ENCODE measurements around the gene THSD7B.
"Not testable (repeated sequence)": the region's sequence is repeated elsewhere in the genome, so short reads cannot be mapped to it uniquely, and the experiment has no call there.

THSD7B gene

DNA sequence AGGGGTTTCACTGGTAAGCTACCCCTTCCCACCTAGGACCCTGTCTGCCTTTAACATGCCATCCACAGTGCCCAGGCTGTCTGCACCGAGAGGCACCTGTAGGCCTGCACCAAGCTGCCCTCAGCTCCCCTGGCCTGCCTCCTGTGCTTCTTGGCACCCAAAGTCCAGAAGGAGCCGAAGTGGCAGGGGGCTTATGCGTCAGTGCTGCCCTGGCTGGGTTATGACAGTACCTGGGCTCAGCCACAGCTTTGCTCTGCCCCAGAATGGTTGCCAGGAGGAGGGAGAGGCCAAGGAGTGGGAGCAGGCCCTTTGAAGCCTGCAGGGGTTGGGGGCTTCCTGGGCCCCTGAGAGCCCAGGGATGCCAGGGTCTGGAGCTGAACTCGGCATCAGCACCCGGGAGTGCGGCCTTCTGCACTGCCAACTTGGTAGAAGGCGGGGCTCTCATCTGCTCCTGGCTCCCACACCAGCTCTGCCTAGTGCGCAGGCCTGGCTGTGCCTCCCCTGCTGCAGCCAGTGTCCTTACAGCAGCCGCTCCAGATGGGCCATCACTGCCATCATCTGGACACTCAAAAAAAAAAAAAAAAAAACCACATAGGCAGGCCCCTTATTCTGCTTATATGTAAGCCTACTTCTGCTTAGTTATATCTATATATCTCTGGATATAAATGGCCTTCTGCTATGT, 155.4 kb downstream of the THSD7B start:
- no peak overlapping the region for H3K4me3 ChIP-seq (ENCODE audit: low read depth, low read length)
- no peak for DNase-seq (ENCODE audit: low read depth)

DNA sequence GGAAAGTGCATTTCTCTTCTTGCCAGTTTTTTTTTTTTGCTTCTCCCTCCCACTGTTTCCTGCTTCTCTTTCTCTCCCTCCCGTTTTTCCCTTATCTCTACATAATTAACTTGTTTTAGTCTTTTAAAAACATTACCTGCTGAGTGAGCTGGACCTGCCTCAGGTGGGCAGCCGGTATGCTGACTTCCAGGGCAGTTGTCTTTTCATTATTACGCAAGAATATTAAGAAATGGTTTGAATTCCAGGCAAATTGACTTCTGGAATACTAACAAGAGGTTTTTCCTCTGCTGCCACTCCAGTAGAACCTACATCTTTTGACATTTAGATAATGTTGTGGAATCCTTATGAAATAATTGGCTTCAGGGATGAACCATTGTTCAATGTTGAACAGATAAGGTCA, 161.8 kb downstream of the THSD7B start:
- H3K4me3 ChIP-seq (ENCODE audit: low read depth, low read length): no peak overlapping the region
- no peak for DNase-seq (ENCODE audit: low read depth)

DNA sequence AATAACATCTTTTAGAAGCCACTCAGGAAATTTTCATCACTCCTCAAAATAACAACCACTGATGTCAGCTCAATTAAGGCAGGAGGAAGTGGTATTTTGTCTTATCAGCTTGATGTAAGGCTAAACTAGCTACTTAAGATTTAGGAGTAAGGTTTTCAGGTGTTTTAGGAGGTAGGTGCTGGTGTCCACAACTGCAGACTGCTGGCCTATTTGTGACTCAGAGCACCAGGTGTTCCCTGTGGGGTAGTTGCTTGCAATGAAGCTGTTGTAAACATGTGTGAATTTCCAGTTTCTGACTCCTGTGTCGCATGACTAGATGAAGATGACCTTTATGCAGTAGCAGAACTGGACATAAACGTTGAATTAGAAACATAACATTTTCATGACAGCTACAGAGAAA, 164.2 kb downstream of the THSD7B start:
- no peak for DNase-seq (ENCODE audit: low read depth)
- no peak overlapping the region for H3K4me3 ChIP-seq (ENCODE audit: low read depth, low read length)

DNA sequence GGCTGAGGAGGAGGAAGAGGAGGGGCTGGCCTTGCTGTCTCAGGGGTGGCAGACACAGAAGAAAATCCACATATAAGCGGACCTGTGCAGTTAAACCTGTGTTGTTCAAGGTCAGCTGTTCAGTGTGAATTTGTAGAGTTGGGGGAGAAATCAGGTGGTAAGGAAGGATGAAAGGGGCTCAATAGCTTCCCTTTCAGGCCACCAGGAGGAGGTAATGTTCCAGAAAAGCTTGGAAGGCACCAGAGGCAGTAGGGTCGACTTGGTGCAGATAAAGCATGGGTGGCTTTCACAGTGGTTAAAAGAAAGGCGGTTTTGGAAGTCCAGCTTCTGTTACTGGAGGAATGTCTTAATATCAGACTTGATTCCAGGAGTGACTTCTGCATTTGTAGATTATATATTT, 167.4 kb downstream of the THSD7B start:
- no peak overlapping the region for H3K4me3 ChIP-seq (ENCODE audit: low read depth, low read length)
- no peak for DNase-seq (ENCODE audit: low read depth)

DNA sequence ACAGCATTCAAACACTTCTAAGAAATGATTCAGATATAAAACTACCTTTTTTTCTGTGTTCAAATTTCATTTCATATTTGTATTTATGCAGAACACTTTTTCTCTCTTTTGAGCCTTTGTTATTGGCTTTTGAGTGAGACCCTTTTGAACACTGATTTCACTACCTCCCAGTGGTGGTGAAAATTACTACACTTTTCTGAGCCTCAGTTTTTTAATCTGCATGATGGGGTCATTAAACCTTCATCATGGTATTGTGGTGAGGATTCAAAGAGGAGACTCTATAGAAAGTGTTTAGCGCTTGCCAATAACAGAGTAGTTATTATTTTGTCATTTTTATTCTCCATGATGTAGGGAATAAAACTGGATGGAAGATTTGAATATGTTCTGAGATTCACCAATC, 169.8 kb downstream of the THSD7B start:
- no peak for DNase-seq (ENCODE audit: low read depth)
- H3K4me3 ChIP-seq (ENCODE audit: low read depth, low read length): no peak overlapping the region

DNA sequence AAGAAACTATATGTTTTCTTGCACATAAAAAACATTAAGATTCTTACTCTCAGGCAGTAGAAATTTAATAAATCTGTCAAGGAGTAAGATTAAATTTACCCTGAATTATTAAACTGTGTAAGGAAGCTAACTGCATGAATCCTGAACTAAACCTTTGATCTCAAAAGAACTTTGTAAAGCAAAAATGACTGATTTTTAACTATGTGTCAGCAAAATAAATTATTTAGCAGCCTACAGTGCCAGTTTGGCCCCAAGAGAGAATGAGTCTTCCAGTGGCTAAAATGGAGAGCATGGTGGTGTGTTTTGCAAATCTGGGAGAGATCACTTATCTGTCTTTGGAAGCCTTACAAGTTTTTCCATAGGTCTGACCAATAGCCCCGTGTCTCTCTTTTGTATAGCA, 190.7 kb downstream of the THSD7B start:
- no peak for DNase-seq (ENCODE audit: low read depth)
- no peak overlapping the region for H3K4me3 ChIP-seq (ENCODE audit: low read depth, low read length)

DNA sequence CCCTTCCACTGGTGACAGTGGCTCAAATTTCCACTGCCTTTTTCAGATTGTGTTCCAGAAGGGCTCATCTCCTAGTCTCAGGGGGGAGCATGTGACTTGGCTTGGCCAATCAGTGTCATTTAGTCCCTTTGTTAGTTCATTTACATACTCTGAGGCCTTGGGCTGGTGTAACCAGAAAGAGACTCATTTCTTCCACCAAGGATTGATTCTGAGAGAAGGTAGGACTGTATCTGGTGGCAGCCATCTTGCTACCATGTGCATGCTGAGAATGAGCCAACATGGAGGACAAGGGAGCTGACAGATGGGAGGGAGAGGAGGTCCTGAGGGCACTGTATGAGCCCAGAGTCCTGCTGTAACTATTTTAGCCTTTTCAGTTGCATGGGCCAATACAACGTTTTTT, 191.7 kb downstream of the THSD7B start:
- no peak overlapping the region for H3K4me3 ChIP-seq (ENCODE audit: low read depth, low read length)
- no peak for DNase-seq (ENCODE audit: low read depth)

DNA sequence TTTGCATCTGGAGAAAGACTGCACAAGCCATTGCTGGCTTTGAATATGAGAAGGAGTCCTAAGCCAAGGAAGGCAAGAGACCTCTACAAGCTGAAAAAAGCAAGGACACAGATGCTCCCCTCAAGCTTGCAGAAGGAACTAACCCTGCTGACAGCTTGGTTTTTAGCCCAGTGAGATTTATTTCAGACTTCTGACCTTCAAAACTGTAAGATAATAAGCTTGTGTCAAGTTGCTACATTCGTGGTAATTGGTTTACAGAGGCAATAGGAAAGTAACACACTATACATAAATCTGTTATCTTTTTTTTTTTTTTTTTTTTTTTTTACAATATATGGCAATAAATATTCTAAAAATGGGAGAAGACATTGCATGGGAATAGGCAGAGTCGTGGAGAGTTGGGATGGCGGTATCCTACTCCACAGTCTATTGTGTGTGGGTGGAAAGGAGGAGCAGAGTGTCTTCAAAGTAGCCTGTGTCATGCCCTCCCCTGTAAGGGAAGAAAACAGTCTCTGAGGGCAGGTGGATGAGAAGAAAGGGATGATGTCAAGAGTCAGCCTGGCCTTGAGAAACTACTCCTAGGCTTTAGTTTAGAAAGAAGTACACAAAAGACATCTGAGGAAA, 196.9 kb downstream of the THSD7B start:
- H3K4me3 ChIP-seq (ENCODE audit: low read depth, low read length): no peak overlapping the region
- no peak for DNase-seq (ENCODE audit: low read depth)

DNA sequence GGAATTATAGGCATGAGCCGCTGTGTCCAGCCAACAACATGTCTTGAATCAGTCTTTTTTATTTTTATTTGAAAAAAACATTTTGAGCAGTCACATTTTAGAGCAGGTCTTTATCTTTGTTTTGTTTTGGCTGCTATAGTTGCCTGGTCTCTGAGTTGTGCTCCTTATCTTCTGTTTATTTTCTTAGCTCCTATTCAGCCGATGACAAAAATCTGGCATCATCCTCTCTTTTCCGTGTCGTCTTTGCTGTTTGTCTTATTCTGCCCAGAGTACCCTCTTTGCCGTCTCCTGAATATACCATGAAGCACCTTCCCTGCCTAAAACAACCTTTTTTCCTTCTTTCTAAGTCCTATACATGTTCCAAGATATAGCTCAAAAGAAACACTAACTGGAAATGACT, 201.1 kb downstream of the THSD7B start:
- no peak for DNase-seq (ENCODE audit: low read depth)
- no peak overlapping the region for H3K4me3 ChIP-seq (ENCODE audit: low read depth, low read length)

DNA sequence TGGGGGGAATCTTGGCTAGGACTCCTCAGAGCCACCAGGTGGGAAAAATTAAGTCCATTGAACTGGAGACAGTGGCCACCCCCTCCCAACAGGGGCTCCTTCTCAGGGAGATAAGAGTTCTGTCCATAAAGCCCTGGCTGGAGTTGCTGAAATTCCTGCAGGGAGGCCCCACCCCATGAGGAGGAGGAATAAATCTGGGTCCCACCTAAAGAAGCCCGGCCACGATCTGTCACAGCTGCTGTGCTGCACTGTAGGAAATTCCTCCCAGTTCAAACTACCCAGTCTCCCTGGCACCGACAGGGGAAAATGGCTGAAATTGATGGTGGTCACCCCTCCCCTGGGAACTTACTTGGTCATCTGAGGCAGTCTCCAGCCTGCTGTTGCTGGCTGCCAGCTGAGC, 215.0 kb downstream of the THSD7B start:
- no peak for DNase-seq (ENCODE audit: low read depth)

DNA sequence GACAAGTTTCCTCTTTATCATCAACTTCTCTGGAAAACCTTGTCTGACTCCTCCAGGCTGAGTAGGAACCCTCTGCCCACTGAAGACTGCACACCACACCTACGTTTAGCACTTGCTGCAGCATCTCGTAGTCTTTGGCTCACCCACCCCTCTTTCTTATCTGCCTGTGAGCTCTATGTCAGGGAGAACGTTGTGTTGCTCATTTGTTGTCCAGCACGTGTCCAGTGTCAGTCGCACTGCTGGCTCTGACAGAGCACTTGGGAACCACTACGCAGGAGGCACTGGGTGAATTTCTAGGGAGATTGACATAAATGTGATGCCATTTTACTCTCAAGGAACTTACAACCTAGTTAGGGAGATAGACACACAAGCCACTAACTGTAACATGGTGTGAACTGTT, 216.3 kb downstream of the THSD7B start:
- not testable (repeated sequence) for DNase-seq (ENCODE audit: low read depth)

More for the DNA sequence above, 215.0 kb downstream of the THSD7B start:
- no peak overlapping the region for H3K4me3 ChIP-seq (ENCODE audit: low read depth, low read length)

DNA sequence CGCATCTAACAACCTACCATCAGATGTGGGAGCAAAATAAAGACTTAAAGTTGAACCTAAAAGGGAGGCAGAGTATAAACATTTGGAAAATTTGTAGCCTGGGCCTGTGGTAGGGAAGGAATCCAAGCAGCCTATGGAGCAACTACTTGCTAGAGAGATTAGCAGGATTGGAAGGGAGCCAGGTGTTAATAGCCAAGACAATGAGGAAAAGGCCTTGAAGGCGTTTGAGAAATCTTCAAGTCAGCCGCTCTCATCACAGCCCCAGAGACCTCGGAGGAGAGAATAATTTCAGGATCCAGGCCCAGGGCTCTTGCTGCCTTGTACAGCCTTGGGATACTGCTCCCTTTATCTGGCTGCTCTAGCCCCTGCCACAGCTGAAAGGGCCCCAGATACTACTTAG, 219.7 kb downstream of the THSD7B start:
- no peak for DNase-seq (ENCODE audit: low read depth)
- no peak overlapping the region for H3K4me3 ChIP-seq (ENCODE audit: low read depth, low read length)

More for the DNA sequence above, 216.3 kb downstream of the THSD7B start:
- not testable (repeated sequence) for H3K4me3 ChIP-seq (ENCODE audit: low read depth, low read length)

DNA sequence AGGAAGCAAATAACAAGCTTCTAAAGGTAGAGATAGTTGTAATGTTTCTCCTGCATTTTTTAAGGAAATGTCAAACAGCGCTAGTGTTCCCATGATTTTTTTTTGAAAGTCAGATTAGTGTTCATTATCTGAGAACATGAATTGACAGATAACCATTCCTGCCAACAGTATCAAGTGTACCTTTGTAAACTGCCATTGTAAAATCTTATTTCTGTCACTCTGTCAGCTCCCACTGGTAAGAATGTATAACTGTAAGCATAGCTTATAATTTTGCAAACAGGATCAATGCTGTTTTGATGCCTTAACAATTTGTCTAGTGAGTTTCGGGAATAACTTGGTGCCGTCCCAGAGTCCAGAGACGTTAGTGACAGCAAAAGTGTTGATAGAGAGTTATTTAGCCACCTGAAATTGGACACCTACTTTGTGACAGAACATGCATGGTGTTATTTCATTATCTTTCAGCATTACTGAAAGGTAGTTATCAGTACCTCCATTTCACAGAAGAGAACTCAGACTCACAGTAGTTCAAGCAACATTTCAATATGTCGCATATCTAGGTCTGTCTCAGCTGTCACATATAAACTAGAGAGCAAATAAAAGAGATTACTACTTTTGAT, 221.4 kb downstream of the THSD7B start:
- no peak for DNase-seq (ENCODE audit: low read depth)

DNA sequence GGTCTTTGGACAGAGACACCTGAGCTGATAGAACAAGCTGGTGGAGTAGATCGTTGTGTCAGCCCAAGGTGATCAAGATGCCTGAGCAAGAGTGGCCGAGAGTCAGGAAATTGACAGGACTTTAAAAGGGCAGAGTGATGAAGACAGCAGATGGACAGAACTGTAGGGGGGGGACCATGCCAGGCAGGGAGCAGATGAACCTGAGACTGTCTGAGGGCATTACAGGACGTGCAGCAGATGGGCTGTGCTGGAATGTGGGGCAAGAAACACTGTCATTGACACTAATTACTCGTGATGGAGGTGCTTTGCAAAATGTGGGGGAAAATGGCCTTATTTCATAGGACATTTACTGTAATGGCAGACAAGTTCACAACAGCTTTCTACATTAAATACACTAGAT, 225.0 kb downstream of the THSD7B start:
- DNase-seq (ENCODE audit: low read depth): no peak
- no peak overlapping the region for H3K4me3 ChIP-seq (ENCODE audit: low read depth, low read length)

More for the DNA sequence above, 221.4 kb downstream of the THSD7B start:
- H3K4me3 ChIP-seq (ENCODE audit: low read depth, low read length): no peak overlapping the region

DNA sequence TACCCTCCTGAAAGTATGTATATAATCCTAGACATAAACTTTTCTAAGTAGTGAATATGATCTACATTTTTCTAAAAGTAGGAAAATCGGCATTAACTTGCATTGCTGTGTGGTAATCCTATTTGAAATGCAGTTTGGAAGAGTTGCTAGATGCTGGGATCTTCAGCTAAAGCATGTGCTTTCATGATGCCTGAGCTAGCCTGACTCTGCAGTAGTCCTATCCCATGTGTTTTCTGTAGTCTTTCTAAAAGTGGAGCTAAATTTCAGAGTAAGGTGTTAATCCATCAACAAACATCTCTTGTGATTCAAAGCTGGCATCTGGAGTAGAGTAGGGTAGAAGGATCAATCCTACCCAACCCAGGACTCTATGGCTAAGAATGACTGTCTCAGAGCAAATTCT, 229.4 kb downstream of the THSD7B start:
- DNase-seq (ENCODE audit: low read depth): no peak

DNA sequence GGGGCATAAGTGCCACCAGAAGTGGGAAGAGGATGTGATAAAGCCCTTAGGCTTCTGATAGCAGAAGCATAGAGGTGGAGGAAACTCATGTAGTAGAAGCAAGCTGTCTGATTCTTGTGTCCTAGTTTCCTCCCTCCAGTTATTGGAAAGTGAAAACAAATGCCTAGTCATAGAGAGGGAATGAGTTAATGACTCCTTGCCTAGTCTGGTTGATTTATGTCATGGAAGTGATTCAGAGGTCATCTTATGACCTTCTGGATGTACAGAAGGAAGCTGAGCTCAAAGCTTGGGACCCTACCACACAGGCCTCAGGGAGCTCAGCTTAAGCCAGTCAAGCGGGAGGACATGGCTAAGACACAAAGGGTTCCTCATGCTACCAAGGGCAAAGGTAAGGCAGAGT, 232.2 kb downstream of the THSD7B start:
- no peak overlapping the region for H3K4me3 ChIP-seq (ENCODE audit: low read depth, low read length)
- DNase-seq (ENCODE audit: low read depth): no peak

More for the DNA sequence above, 229.4 kb downstream of the THSD7B start:
- H3K4me3 ChIP-seq (ENCODE audit: low read depth, low read length): no peak overlapping the region

DNA sequence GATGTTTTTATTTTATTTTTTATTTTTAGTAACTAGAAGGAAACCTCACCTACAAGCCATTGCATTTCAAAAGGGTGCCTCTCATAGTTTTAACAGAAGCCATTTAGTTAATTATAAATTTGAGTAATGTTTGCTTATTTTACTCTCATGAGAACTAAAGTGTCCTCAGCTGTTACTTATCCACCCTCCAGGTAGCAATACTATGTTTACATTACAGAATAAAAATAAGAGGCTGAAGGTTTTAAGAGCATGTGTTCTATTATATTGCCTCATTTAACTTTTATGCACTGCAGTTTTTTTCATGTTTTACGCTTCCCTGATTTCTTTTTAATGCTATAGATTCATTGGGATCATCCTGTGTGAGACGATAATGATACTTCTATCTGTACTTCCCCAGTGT, 235.5 kb downstream of the THSD7B start:
- DNase-seq (ENCODE audit: low read depth): no peak
- H3K4me3 ChIP-seq (ENCODE audit: low read depth, low read length): no peak overlapping the region

DNA sequence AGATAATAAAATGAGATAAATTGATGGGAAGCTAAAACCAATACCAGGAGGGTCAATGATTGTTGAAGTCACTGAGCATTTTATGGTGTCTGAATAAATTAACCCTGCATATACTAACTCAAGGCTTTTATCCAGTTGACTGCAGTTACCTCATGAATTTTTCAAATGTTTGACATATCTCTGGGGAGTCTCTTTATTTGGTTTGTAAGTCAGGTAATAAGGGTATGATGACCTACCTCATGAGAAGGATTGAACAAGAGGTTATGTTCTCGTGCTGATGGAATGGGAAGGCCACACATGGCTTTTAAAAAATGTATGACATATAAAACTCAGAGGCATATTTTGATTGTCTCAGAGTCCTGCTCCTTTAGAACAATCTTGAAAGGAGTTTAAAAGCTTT, 237.6 kb downstream of the THSD7B start:
- no peak for DNase-seq (ENCODE audit: low read depth)
- H3K4me3 ChIP-seq (ENCODE audit: low read depth, low read length): no peak overlapping the region

DNA sequence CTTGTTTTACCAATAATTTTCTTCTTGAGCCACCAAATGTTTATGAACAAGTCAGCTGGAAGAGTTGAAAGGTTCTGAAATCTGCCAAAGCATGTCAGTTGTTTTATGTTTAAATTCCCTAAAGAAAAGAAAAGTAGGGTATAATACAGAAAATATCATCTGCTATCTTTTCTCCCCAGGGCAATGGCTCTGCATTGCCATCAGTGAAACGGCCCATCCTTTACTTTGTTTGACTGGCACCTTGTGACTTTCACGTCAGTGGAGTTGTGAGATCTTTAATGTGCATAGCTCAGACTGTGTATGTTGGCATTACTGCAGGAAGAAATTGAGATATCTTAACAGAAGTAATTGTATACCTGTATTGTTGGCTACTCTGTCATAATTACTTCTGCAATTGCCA, 239.9 kb downstream of the THSD7B start:
- DNase-seq (ENCODE audit: low read depth): no peak
- H3K4me3 ChIP-seq (ENCODE audit: low read depth, low read length): no peak overlapping the region

DNA sequence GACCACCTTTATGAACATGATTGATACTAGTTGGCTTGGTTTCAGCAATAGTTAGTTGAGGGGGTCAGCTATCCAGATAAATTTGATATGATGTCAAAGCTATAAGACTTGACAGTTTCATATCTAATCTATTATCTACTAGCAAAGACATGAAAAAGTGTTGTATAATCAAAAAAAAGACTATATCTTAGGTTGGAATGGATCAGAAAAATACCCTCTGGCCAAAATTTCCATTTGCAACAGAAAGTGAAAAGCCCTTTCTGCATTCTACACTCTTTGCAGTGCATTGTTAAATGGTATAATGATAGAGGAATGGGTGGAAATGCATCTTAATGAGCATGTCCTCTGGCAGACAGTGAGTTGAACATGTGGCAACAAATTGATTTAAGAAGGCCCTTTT, 242.6 kb downstream of the THSD7B start:
- no peak overlapping the region for H3K4me3 ChIP-seq (ENCODE audit: low read depth, low read length)
- DNase-seq (ENCODE audit: low read depth): no peak

DNA sequence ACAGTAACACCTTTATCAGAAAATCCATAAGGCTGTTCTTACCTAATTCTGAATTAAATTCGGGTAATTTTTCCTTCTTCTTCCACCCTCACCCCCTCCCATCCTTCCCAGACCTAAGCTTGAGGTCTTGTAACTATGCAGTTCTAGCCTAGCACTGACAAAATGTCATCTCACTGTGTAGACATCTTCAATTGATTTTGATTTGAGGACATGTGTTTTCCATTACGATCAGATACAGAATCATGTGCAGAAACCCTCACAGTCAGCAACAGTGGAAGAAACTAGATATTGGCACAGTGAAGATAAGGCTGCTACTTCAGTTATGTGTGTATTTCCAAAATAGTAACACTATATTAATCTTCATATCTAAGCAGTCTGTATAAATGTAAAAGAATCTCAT, 244.6 kb downstream of the THSD7B start:
- H3K4me3 ChIP-seq (ENCODE audit: low read depth, low read length): no peak overlapping the region
- DNase-seq (ENCODE audit: low read depth): no peak
